Left lung (tissue), 10 donors: Measurements from ENCODE around the gene CUL2. TPM values are rescaled to one million over a fixed set of nuclear protein-coding genes. Genes with fewer than 3 reads are reported as not detected.
A peak's percentile ranks its signal among the peaks of the same experiment; 100 is the strongest.

ENCODE experiments used
- ATAC-seq: fragments of 200-7000 bp; cut with Tn5 transposase; one replicate; pipeline ENCODE4 v1.9.1; 2020; ENCODE audit warnings: moderate library complexity
- DNase-seq, 4 donors: peaks; one replicate each; pipeline ENCODE4 v3.0.0-alpha.2; 2013 to 2020
- H3K27ac ChIP-seq, 2 donors: fragments of 200-600 bp; sonication (generic) in 1 of 2; one replicate each; pipeline versions ENCODE4 v1.5.0 to v1.8.0; 2020 to 2021
- H3K27me3 ChIP-seq, 2 donors: fragments of 200-600 bp; sonication (generic) in 1 of 2; one replicate each; pipeline versions ENCODE4 v1.5.0 to v1.8.0; 2020 to 2021
- H3K36me3 ChIP-seq, 2 donors: fragments of 200-600 bp; sonication (generic) in 1 of 2; one replicate each; pipeline versions ENCODE4 v1.5.0 to v1.8.0; 2020 to 2021
- H3K4me1 ChIP-seq, 2 donors: fragments of 200-600 bp; one replicate each; pipeline ENCODE4 v1.8.0; 2021
- H3K4me3 ChIP-seq, 2 donors: fragments of 200-600 bp; sonication (generic) in 1 of 2; one replicate each; pipeline versions ENCODE4 v1.5.0 to v1.8.0; 2020 to 2021; ENCODE audit warnings: mild to moderate bottlenecking in 1 of 2
- H3K9me3 ChIP-seq, 2 donors: fragments of 200-600 bp; sonication (generic) in 1 of 2; one replicate each; pipeline versions ENCODE4 v1.5.0 to v1.8.0; 2020 to 2021
- CTCF ChIP-seq, 2 donors: fragments of 200-600 bp; sonication (generic) in 1 of 2; IDR thresholded peaks; one replicate each; pipeline versions ENCODE4 v1.5.0 to v1.8.0; 2021; ENCODE audit warnings: antibody characterized with exemption in 2 of 2
- intact Hi-C, 2 donors: fragments of 100-400 bp; cut with DNase I; formaldehyde crosslinking; loops; one replicate each; pipeline versions ENCODE4 v1.11.2 to v1.14.2; 2022
- polyA plus RNA-seq, 6 donors: library from polyadenylated mRNA; unstranded; fragments of 120-200 nt; gene quantifications; one replicate each; pipeline ENCODE4 v1.2.1, GENCODE V29; 2013; ENCODE audit not compliant: insufficient read length in 6 of 6
- total RNA-seq, 2 donors: library from RNA; stranded (reverse); fragmentation: NEBNext Ultra II Directional; extraction: Animal tissue kit (Norgen Biotek cat#: 25700); gene quantifications; one replicate each; pipeline ENCODE4 v1.2.1, GENCODE V29; 2021
- donor health status: DM: no; HTN: yes; CAD: no.
- donor health status: DM: no; HTN: no; CAD: no.

Gene CUL2
- total and polyA plus RNA-seq, 8 donors = 28.7 to 42.5 (median 37.4) TPM

DNA sequence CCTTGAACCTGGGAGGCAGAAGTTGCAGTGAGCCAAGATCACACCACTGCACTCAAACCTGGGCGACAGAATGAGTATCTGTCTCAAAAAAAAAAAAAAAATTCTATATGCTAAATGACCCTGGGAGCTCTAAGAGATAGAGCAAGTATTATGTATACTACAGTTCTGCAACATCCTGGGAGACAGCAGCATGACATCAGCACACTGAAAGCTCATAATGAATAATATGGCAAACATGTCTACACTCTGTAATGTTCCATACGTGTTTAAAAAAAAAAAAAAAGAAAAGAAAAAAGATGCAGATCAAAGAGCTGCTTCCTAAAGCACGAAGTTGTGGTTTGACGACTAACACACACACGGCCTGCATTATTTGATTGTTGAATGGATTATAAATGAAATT, 72.5 kb downstream of the CUL2 start:
- H3K27ac ChIP-seq = no peak overlapping the region
- H3K36me3 ChIP-seq = peaks cover 0 to 64% of the 10 kb centered on the region in 2 donors
- DNase-seq (no peak), ATAC-seq (no peak)
- H3K4me3 ChIP-seq = no peak overlapping the region
- TF ChIP-seq CTCF (IDR thresholded peaks at IDR 0.05) = no peak
- no peaks in the 10 kb centered on the region for H3K9me3 ChIP-seq
- intact Hi-C loops = no loop called here
- H3K4me1 ChIP-seq = no peaks in the 10 kb centered on the region
- no peaks in the 10 kb centered on the region for H3K27me3 ChIP-seq

DNA sequence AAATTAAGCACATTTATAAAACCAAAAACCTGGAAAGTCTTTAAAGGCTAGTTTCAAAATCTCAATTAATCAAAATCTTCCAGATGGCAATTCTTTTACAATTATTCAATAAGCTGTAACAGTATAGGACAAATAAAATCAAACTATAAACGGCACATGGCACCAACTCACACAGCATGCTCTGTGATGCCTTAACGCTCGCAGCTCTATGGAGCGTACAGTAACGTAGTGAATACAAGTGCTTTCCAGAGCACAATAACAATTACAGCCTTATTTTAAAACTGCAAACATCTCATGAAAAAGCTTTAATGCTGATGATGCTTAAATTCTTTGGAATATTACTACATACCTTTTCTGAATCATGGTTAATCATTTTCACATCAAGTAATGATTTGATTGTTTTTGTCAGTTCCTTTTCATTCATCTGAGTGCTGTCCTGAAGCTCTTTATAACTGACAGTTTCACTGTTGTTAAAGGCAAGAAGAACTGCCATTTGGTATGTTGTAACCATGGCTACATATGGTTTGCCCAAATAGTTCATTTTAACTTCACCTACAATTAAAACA, 74.2 kb downstream of the CUL2 start:
- Histone ChIP-seq H3K4me3 (no peak overlapping the region), H3K27me3 (no peaks in the 10 kb centered on the region), H3K27ac (no peak overlapping the region), H3K36me3 (peaks cover 0 to 73% of the 10 kb centered on the region in 2 donors), H3K9me3 (no peaks in the 10 kb centered on the region), H3K4me1 (no peaks in the 10 kb centered on the region)
- TF ChIP-seq CTCF (IDR thresholded peaks at IDR 0.05) = no peak
- intact Hi-C loops = no loop called here
- ATAC-seq = no peak
- DNase-seq = peak in 2 of 4 donors; percentile 5 to 8

DNA sequence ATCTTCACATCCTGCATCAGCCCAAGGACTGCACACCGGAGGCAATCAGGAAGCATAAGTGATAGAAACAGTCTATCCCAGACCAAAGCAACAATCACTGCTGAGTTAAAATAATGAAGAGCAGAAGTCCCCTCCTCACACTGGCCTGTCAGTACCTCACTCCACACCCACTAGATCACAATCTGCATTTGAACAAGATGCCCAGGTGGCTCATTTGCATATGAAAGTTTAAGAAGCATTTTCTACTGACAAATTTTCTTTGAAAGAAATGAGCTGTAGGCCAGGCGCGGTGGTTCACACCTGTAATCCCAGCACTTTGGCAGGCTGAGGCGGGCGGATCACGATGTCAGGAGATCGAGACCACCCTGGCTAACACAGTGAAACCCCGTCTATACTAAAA, 77.4 kb downstream of the CUL2 start:
- no peak for ATAC-seq
- no peak for TF ChIP-seq CTCF (IDR thresholded peaks at IDR 0.05)
- Histone ChIP-seq H3K27me3 (no peaks in the 10 kb centered on the region), H3K27ac (no peak overlapping the region), H3K9me3 (no peaks in the 10 kb centered on the region), H3K4me1 (no peaks in the 10 kb centered on the region), H3K4me3 (no peak overlapping the region), H3K36me3 (peaks cover 0 to 94% of the 10 kb centered on the region in 2 donors)
- no peak for DNase-seq
- intact Hi-C loops = no loop called here

- DNase-seq = no peak
- Histone ChIP-seq H3K27ac (no peak overlapping the region), H3K27me3 (no peaks in the 10 kb centered on the region), H3K36me3 (peaks cover 0 to 87% of the 10 kb centered on the region in 2 donors), H3K9me3 (no peaks in the 10 kb centered on the region), H3K4me3 (no peak overlapping the region), H3K4me1 (no peaks in the 10 kb centered on the region)
- intact Hi-C loops = no loop called here
- no peak for ATAC-seq
- TF ChIP-seq CTCF (IDR thresholded peaks at IDR 0.05) = no peak
Observed at GRCh38 chr10:35011771-35012191, 78.4 kb downstream of the CUL2 start.

DNA sequence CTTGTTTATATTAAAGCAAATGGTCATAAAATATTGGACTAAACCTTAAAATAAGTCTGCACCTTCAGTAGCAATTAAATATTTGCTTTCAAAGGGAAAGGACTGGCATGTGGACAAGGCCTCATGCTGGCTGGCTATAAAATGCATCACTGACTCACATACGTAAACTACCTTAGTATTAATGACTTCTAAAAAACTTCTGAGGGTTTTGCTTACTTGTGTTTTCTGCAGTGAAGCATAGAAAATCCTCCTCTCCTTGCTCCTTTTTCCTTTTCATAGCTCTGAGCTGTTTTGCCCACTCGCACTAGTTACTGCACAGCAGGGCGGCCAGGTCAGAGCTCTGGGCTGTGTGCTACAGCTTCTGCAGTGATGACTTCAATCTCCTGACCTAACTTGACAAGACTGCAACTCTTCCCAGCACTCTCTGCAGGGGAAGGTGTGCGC, 82.3 kb downstream of the CUL2 start:
- intact Hi-C loops = no loop called here
- Histone ChIP-seq H3K27me3 (no peaks in the 10 kb centered on the region), H3K9me3 (no peaks in the 10 kb centered on the region), H3K36me3 (peaks cover 0 to 50% of the 10 kb centered on the region in 2 donors), H3K4me3 (no peak overlapping the region), H3K27ac (no peak overlapping the region), H3K4me1 (peaks cover 0 to 5% of the 10 kb centered on the region in 2 donors)
- DNase-seq = no peak
- no peak for TF ChIP-seq CTCF (IDR thresholded peaks at IDR 0.05)
- no peak for ATAC-seq
